NCI-H1417 treated with DMSO at 0.1 percent for 48 hours (cell line): ENCODE measurements around the gene SLC24A4.

Source experiments
- DNase-seq: peaks from one replicate; lab custom pipeline; 2025; lab: John Stamatoyannopoulos, UW

SLC24A4 gene

GRCh38 chr14:92323011-92323915 lies at the start of gene SLC24A4:
TSS of gene SLC24A4 (plus strand) at chr14:92323165. CDS start at chr14:92323831, 666 bp downstream.
- DNase-seq = no peak

GRCh38 chr14:92273166-92273565 lies 49.8 kb upstream of the SLC24A4 start:
- DNase-seq = no peak

- DNase-seq = no peak
Observed at GRCh38 chr14:92274055-92274454, 48.9 kb upstream of the SLC24A4 start.

- no peak for DNase-seq
Observed at GRCh38 chr14:92276074-92276473, 46.9 kb upstream of the SLC24A4 start.

- no peak for DNase-seq
Observed at GRCh38 chr14:92277031-92277430, 45.9 kb upstream of the SLC24A4 start.

- no peak for DNase-seq
Observed at GRCh38 chr14:92280554-92281262, 42.3 kb upstream of the SLC24A4 start.

- no peak for DNase-seq
Observed at GRCh38 chr14:92282669-92283068, 40.3 kb upstream of the SLC24A4 start.

GRCh38 chr14:92285311-92285710 lies 37.7 kb upstream of the SLC24A4 start:
- DNase-seq = no peak

GRCh38 chr14:92287987-92288386 lies 35.0 kb upstream of the SLC24A4 start:
- no peak for DNase-seq

GRCh38 chr14:92288994-92289660 lies 33.8 kb upstream of the SLC24A4 start:
- no peak for DNase-seq

GRCh38 chr14:92292673-92293072 lies 30.3 kb upstream of the SLC24A4 start:
- no peak for DNase-seq

GRCh38 chr14:92294506-92294905 lies 28.5 kb upstream of the SLC24A4 start:
- no peak for DNase-seq

- no peak for DNase-seq
Observed at GRCh38 chr14:92297818-92298595, 25.0 kb upstream of the SLC24A4 start.

GRCh38 chr14:92302481-92302880 lies 20.5 kb upstream of the SLC24A4 start:
- DNase-seq = no peak

GRCh38 chr14:92308716-92309115 lies 14.2 kb upstream of the SLC24A4 start:
- DNase-seq = no peak

- no peak for DNase-seq
Observed at GRCh38 chr14:92309968-92310530, 12.9 kb upstream of the SLC24A4 start.

- no peak for DNase-seq
Observed at GRCh38 chr14:92310776-92311375, 12.1 kb upstream of the SLC24A4 start.

- no peak for DNase-seq
Observed at GRCh38 chr14:92314182-92314581, 8.8 kb upstream of the SLC24A4 start.

- no peak for DNase-seq
Observed at GRCh38 chr14:92315050-92315805, 7.7 kb upstream of the SLC24A4 start.

GRCh38 chr14:92316176-92316575 lies 6.8 kb upstream of the SLC24A4 start:
- no peak for DNase-seq
